ENCODE data around the gene ACTG1.
A peak's percentile ranks its signal among the peaks of the same experiment; 100 is the strongest.

Gene ACTG1

GRCh38 chr17:81515530-81516041 is 3.0 kb upstream of the ACTG1 start:
- DNase-seq: no peak

- peak in 1 of 2 donors; percentile 61 for DNase-seq
These were observed 2.3 kb upstream of the ACTG1 start for GRCh38 chr17:81514739-81515529.

DNA sequence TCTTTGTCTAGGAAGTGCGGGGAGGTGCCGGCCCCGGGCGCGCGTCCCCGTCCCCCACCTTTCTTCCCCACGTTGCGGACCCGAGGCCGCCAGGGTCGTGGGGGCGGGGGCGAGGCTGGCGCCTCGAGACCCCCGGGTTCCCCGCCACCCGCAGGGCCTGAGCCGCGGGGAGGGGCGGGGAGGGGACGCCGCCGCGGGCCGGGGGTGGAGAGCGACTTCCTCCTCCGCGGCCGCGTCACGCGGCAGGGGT is 1.8 kb upstream of the ACTG1 start:
- DNase-seq: no peak

GRCh38 chr17:81513753-81514488 is 1.3 kb upstream of the ACTG1 start:
- DNase-seq: no peak

DNA sequence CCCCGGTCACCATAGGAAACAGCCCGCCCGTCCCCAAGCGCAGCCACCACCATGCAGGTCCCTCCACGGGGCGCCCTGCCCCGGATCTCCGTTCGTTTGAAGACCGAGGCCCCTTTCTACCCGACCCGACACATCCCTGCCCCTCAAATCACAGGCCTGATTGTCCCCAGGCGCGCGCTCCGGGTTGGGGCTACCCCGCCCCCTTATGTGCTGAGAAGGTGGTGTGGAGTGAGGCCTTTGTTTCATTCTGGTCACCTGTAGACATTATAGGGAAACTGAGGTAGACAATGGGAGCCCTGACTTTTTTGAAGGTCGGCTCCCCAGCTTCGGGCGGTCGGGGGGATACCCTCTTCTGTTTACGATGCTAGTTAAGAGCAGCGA is 763 bp upstream of the ACTG1 start:
- peak in 1 of 2 donors; percentile 69 for DNase-seq

DNA sequence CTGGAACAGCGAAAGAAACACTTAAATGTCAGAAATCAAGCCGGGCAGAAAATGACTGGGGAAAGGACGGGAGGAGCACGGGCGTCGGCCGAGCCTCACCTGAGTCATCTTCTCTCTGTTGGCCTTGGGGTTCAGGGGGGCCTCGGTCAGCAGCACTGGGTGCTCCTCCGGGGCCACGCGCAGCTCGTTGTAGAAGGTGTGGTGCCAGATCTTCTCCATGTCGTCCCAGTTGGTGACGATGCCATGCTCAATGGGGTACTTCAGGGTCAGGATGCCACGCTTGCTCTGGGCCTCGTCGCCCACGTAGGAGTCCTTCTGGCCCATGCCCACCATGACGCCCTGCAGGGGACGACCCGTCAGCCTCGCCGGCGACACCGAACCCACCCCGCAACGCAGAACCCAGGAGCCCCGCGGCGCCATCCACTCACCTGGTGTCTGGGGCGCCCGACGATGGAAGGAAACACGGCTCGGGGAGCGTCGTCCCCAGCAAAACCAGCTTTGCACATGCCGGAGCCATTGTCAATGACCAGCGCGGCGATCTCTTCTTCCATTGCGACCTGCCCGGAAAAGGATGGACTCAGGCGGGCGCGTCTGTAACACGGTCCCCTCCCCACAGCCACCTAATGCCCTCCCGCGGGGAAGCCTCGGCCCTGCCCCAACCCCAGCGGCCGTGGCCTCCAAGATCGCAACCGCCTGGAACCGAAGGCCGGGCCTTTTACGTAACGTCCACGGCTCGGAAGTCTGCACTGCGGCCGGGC is 616 bp downstream of the ACTG1 start:
- DNase-seq: peak in 1 of 2 donors; percentile 80

- no peak for DNase-seq
These were observed 1.1 kb downstream of the ACTG1 start for GRCh38 chr17:81511554-81511803.

DNA sequence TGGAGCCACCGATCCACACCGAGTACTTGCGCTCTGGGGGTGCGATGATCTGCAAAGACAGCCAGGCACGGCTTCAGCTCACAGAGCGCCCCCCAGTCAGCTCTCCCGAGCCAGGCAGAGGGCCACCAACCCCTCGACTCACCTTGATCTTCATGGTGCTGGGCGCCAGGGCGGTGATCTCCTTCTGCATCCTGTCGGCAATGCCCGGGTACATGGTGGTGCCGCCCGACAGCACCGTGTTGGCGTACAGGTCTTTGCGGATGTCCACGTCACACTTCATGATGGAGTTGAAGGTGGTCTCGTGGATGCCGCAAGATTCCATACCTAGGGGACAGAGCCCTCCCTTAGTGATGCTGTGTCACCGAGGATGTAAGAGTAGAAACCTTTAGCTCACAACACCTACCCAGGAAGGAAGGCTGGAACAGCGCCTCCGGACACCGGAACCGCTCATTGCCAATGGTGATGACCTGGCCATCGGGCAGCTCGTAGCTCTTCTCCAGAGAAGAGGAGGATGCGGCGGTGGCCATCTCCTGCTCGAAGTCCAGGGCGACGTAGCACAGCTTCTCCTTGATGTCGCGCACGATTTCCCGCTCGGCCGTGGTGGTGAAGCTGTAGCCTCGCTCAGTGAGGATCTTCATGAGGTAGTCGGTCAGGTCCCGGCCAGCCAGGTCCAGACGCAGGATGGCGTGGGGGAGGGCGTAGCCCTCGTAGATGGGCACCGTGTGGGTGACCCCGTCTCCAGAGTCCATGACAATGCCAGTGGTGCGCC is 1.6 kb downstream of the ACTG1 start:
- DNase-seq: no peak

DNA sequence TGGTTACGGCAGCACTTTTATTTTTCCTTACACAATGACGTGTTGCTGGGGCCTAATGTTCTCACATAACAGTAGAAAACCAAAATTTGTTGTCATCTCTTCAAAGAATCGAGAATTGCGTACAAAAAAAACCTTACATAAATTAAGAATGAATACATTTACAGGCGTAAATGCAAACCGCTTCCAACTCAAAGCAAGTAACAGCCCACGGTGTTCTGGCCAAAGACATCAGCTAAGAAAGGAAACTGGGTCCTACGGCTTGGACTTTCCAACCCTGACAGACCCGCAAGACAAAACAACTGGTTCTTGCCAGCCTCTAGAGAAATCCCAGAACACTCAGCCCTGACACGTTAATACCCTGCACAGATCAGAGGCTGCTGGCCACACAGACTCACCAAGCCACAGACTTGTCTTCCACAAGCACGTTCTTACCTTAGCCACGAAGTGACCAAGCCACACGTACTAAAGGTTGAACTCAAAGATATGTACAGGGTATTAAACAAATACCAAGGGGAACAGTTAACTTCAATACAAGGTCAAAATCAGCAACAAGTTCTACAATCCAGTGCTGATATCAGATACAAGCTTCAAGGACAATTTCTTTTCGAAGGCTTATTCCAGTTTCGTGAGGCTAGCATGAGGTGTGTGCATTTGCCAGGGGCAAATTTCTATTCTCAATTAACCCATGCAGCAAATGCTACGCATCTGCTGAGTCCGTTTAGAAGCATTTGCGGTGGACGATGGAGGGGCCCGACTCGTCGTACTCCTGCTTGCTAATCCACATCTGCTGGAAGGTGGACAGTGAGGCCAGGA is 2.4 kb downstream of the ACTG1 start:
- DNase-seq: no peak

GRCh38 chr17:81509207-81509971 is 3.2 kb downstream of the ACTG1 start:
- no peak for DNase-seq

DNA sequence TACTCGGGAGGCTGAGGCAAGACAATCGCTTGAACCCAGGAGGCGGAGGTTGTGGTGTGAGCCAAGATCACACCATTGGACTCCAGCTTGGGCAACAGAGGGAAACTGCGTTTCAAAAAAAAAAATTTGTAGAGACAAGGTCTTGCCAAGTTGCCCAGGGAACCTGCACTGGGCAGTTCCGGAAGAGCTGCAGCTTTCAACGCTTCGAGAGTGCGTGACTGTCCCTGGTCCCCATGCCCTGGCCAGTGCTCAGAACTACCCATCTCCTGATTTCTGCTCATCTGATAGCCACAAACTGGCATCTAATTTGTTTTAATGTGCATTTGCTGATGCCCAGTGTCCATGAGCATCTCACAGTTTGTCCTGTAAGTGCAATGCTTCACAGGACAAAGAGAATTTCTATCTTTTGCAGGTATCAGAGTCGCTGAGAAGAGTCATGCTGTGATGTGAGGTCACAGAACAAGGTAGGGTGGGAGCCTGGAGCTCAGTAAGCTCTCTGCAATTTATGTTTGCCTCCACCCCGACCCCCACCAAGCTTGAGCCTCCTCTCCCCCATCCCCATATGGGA is 3.9 kb downstream of the ACTG1 start:
- DNase-seq: no peak

DNA sequence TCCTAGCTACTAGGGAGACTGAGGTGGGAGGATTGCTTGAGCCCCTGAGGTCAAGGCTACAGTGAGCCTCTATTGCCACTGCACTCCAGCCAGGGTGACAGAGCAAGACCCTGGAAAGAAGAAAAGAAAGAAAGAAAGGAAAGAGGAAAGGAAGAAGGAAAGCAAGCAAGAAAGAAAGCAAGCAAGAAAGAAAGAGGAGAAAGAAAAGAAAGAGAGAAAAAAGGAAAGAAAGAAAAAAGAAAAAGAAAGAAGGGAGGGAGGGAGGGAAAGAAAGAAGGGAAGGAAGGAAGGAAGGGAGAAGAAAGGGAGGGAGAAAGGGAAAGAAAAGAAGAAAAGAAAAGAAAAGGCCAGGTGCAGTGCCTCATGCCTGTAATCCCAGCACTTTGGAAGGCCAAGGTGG is 9.0 kb downstream of the ACTG1 start:
- no peak for DNase-seq

DNA sequence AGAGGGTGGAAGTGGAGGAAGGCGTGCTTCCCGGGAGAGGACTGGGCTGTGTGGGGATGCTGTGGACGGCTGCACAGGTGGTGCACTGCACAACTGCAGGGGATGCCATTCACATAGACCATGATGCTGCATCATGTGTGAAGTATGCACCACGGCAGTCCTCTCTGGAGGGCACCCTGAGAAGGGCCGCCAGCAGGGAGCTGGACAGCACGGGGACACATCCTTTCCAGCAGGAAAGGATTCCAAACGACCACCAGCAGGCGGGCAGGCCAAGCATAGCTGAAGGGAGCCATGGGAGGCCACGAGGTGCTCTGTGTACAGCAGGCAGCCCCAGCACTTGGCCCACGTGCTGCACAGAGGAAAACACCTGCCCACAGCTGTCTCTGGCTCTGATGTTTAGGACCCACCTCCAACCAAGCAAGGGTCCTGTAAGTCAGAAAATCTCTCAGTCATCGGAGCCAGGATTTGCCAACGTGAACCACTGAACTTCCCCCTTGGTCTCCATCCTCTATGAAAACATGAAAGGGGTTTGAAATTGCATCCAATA is 10.1 kb downstream of the ACTG1 start:
- DNase-seq: no peak

GRCh38 chr17:81500047-81500446 is 12.6 kb downstream of the ACTG1 start:
- no peak for DNase-seq

DNA sequence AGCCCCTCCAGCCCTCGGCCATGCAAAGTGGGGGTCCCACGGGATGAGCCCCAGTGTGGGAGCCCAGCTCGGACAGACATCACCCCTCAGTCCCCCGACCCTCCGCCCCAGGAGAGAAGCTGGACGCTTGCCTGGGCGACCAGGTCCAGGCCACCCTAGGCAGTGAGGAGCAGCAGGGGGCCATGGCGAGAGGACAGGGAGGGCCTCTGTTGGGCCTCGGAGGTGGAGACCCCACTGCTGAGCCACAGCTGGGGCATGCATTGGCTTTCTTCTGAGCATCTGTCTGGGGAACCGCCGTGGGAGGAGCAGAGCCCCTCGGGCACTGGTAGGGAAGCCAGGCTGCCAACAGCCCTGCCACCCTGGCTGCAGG is 13.0 kb downstream of the ACTG1 start:
- no peak for DNase-seq

- no peak for DNase-seq
These were observed 13.5 kb downstream of the ACTG1 start for GRCh38 chr17:81498953-81499600.

- DNase-seq: no peak
These were observed 17.8 kb downstream of the ACTG1 start for GRCh38 chr17:81494626-81495377.

DNA sequence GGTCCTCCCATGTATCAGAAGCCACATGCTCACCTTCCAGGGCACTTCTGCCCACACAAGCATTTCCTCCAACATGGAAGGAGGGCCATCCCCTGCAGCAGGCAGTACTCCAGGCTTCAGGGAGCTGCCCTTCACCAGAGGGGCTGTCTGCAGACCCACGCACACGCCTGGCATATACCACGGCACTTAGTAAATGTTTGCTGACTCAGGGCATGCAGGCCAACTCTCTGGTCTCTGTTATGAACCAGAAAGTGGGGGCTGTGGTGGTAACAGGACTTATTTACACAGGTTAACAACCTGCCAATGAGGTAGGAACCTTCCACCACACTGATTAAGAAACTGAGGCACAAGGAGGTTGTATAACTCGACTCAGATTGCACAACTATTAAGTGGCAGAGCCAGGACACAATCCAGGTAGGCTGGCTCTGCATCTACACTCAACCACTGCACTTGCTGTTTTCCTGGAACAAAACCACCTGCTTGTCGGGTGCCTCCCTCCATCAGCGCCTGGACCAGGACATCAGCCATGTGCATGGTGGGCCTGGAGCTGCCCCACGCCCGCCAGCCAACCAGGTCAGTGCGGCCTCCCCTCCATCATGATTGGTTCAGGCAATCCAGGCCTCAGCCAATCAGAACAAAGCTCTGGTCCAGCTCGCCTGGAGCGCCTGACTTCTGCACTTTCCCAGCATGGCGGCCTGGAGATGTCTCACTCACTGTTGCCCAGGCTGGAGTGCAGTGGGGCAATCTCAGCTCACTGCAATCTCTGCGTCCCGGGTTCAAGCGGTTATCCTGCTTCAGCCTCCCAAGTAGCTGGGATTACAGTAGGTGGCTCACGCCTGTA is 19.2 kb downstream of the ACTG1 start:
- DNase-seq: no peak

DNA sequence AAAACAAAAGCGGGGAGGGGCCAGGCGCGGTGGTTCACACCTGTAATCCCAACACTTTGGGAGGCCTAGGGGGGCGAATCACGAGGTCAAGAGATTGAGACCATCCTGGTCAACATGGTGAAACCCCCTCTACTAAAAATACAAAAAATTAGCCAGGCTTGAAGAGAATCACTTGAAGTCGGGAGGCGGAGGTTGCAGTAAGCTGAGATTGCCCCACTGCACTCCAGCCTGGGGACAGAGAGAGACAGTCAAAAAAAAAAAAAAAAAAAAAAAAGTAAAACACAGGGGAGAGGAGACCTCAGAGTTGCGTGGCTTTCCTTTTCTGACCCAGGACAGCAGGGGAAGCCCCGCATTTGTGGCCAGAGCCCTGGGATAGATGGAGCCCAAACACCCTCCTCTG is 19.9 kb downstream of the ACTG1 start:
- DNase-seq: no peak

All from bone marrow (tissue), 2 donors.